Nucleus accumbens (tissue), 56 donors: ENCODE data around the gene COL25A1.

ENCODE experiments used
- DNase-seq, 56 donors: peaks; one replicate each; lab custom pipeline; 2025; lab: John Stamatoyannopoulos, UW

COL25A1 gene

GRCh38 chr4:109302361-109303139, at the start of gene COL25A1:
TSS of gene COL25A1 (minus strand) at chr4:109302658.
- peak in 37 of 56 donors; percentile 1 to 63 (median 33) for DNase-seq

GRCh38 chr4:109350121-109350520, 47.7 kb upstream of the COL25A1 start:
- DNase-seq: no peak

- no peak for DNase-seq
Observed at GRCh38 chr4:109334129-109335105, 32.0 kb upstream of the COL25A1 start.

GRCh38 chr4:109332926-109333464, 30.5 kb upstream of the COL25A1 start:
- DNase-seq: peak in 1 of 56 donors; percentile 1

GRCh38 chr4:109327641-109328040, 25.2 kb upstream of the COL25A1 start:
- no peak for DNase-seq

- DNase-seq: no peak
Observed at GRCh38 chr4:109325698-109326097, 23.2 kb upstream of the COL25A1 start.

GRCh38 chr4:109323348-109323747, 20.9 kb upstream of the COL25A1 start:
- DNase-seq: no peak

GRCh38 chr4:109321232-109321631, 18.8 kb upstream of the COL25A1 start:
- no peak for DNase-seq

GRCh38 chr4:109319684-109320083, 17.2 kb upstream of the COL25A1 start:
- DNase-seq: no peak

GRCh38 chr4:109319156-109319555, 16.7 kb upstream of the COL25A1 start:
- no peak for DNase-seq

GRCh38 chr4:109315818-109316217, 13.4 kb upstream of the COL25A1 start:
- DNase-seq: no peak

GRCh38 chr4:109315341-109315740, 12.9 kb upstream of the COL25A1 start:
- DNase-seq: no peak

- no peak for DNase-seq
Observed at GRCh38 chr4:109313168-109314133, 11.0 kb upstream of the COL25A1 start.

GRCh38 chr4:109303140-109303496, 660 bp upstream of the COL25A1 start:
- DNase-seq: peak in 15 of 56 donors; percentile 3 to 53 (median 34)

GRCh38 chr4:109301651-109302360, 652 bp downstream of the COL25A1 start:
- peak in 2 of 56 donors; percentile 8 to 16 for DNase-seq

GRCh38 chr4:109298279-109299010, 4.0 kb downstream of the COL25A1 start:
- DNase-seq: no peak

GRCh38 chr4:109296527-109296926, 5.9 kb downstream of the COL25A1 start:
- no peak for DNase-seq

GRCh38 chr4:109295081-109295480, 7.4 kb downstream of the COL25A1 start:
- DNase-seq: no peak
